Type B pancreatic cell (in vitro differentiated cells): ENCODE data around the gene BACH1. TPM values are rescaled to one million over a fixed set of nuclear protein-coding genes. Genes with fewer than 3 reads are reported as not detected.
A peak's percentile ranks its signal among the peaks of the same experiment; 100 is the strongest.

Experiments
- DNase-seq: peaks from one replicate; pipeline ENCODE4 v3.0.0; 2021; ENCODE audit warnings: mixed read lengths; ENCODE audit not compliant: unreplicated experiment; ENCODE audit errors: extremely low spot score
- H3K27ac Mint-ChIP-seq: 2 replicates; pipeline ENCODE4 v1.8.0; 2021; ENCODE audit warnings: mild to moderate bottlenecking, mixed read lengths
- H3K27me3 Mint-ChIP-seq: 2 replicates; pipeline ENCODE4 v1.8.0; 2021; ENCODE audit warnings: mixed read lengths
- H3K36me3 Mint-ChIP-seq: 2 replicates; pipeline ENCODE4 v1.8.0; 2021; ENCODE audit warnings: mixed read lengths
- H3K4me1 Mint-ChIP-seq: one replicate; pipeline ENCODE4 v1.8.0; 2021; ENCODE audit warnings: mixed read lengths; ENCODE audit not compliant: unreplicated experiment
- H3K4me3 Mint-ChIP-seq: 2 replicates; pipeline ENCODE4 v1.8.0; 2021; ENCODE audit warnings: mild to moderate bottlenecking, mixed read lengths
- H3K9me3 Mint-ChIP-seq: 2 replicates; pipeline ENCODE4 v1.8.0; 2021; ENCODE audit warnings: mixed read lengths
- total RNA-seq: library from RNA; stranded (reverse); gene quantifications from 2 replicates; pipeline ENCODE4 v1.2.1, GENCODE V29; 2021; ENCODE audit warnings: low replicate concordance
- TF ChIP-seq, protein P1 (sequence below): fragments of 200-600 bp; sonication (generic); conservative IDR thresholded peaks from 2 replicates; pipeline ENCODE4 v1.5.0; 2021; ENCODE audit warnings: antibody characterized with exemption, mild to moderate bottlenecking

The BACH1 gene
- total RNA-seq, 1 donor from 2014 or later: 90.5 TPM

DNA sequence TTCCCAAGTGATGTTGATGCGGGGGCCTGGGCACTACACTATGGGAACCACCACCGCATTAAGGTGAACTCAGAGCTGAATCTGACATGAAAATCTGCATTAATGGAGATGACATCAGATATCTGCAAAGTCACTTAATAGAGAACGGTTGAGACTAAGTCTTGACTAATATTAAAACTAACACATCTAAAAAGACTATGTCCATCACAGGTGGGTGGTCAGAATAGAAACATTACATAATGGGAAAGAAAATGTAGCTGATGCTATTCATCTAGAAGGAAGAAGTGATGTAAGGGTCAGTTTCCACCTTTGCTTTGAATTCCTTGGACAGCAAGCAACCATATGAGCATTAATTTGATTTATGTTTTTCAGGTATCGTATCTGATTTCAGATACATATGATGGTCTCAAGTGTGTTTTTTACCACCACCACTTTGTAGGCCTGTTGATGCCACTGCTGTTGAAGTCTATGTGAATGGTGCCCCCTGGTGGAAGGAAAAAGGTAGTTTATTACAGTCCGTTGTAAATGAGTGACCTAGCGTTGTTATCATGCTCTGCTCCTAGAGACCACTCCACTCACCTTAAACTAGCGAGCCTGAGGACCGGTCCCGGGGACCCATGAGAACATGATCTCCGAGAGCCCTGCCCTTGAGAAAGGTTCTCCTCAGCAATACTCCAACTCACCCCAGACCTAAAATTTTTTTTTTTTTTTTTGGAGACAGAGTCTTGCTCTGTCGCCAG, 73.5 kb downstream of the BACH1 start:
- H3K4me1 Mint-ChIP-seq: peaks cover 3% of the 10 kb centered on the region
- peaks cover 26% of the 10 kb centered on the region for H3K36me3 Mint-ChIP-seq
- H3K27ac Mint-ChIP-seq: no peak overlapping the region
- TF ChIP-seq, protein P1, sequence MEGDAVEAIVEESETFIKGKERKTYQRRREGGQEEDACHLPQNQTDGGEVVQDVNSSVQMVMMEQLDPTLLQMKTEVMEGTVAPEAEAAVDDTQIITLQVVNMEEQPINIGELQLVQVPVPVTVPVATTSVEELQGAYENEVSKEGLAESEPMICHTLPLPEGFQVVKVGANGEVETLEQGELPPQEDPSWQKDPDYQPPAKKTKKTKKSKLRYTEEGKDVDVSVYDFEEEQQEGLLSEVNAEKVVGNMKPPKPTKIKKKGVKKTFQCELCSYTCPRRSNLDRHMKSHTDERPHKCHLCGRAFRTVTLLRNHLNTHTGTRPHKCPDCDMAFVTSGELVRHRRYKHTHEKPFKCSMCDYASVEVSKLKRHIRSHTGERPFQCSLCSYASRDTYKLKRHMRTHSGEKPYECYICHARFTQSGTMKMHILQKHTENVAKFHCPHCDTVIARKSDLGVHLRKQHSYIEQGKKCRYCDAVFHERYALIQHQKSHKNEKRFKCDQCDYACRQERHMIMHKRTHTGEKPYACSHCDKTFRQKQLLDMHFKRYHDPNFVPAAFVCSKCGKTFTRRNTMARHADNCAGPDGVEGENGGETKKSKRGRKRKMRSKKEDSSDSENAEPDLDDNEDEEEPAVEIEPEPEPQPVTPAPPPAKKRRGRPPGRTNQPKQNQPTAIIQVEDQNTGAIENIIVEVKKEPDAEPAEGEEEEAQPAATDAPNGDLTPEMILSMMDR: peak; percentile 83
- H3K4me3 Mint-ChIP-seq: no peak overlapping the region
- no peaks in the 10 kb centered on the region for H3K9me3 Mint-ChIP-seq
- no peaks in the 10 kb centered on the region for H3K27me3 Mint-ChIP-seq
- DNase-seq: no peak

DNA sequence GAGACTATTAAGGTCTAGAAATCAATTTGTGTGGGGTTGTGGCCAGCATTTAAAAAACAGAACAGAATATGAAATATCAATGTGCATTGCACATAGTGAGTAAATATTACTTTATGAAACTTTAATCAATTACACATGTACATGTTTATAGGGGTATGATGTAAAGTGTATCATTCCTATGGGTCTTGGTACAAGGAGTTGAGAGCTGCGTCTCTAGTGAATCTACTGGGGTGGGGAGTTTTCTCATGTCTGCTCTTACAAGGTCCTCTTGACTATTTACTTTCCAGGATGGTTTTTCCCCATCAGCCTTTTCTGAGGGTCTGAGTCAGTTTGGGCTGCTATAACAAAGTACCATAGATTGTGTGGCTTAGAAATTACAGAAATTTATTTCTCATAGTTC, 75.8 kb downstream of the BACH1 start:
- TF ChIP-seq, protein P1: no peak
- no peak overlapping the region for H3K4me3 Mint-ChIP-seq
- H3K36me3 Mint-ChIP-seq: peaks cover 18% of the 10 kb centered on the region
- H3K9me3 Mint-ChIP-seq: peaks cover 4% of the 10 kb centered on the region
- H3K4me1 Mint-ChIP-seq: peaks cover 3% of the 10 kb centered on the region
- DNase-seq: no peak
- no peak overlapping the region for H3K27ac Mint-ChIP-seq
- no peaks in the 10 kb centered on the region for H3K27me3 Mint-ChIP-seq

DNA sequence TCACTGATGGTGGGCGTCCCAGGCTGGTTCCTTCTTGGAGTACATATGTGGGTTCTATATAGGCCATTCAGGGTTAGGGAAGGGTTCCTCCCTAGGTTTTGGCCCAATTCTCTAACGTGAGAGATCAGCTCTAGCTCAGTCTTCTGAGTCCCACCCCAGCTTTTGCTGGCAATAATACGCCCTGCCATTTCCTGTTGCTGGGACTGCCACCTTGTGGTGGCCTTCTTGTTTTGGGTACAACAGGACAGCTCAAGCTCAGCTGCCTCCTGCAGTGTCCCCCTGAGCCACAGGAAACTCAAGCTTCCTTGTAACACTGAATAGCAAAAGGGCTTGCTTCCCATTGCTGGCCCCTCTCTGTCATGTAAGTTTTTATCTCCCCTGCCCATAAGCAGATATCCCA, 77.8 kb downstream of the BACH1 start:
- H3K27ac Mint-ChIP-seq: no peak overlapping the region
- H3K4me3 Mint-ChIP-seq: no peak overlapping the region
- peaks cover 18% of the 10 kb centered on the region for H3K36me3 Mint-ChIP-seq
- peaks cover 6% of the 10 kb centered on the region for H3K4me1 Mint-ChIP-seq
- no peak for DNase-seq
- H3K27me3 Mint-ChIP-seq: no peaks in the 10 kb centered on the region
- TF ChIP-seq, protein P1: peak; percentile 55
- H3K9me3 Mint-ChIP-seq: peaks cover 4% of the 10 kb centered on the region

DNA sequence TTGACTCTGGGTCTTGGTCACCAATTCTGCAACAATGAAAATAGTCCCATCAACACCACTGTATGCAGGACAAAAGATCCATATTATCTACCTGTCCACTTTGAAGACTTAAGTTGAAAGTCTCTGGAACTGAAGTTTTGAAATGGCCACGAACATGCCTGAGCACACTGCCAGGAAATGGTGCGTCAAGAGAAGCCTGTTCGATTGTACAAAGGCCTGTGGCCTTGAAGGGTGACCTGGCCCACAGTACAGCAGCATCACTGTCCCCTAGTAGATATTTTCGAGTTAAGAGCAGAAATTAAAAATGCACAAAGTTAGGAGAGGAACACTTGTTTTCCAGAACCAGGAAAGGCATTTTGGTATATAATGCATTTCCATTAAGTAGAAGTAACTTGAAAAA, 78.5 kb downstream of the BACH1 start:
- TF ChIP-seq, protein P1: no peak
- Mint-ChIP-seq H3K36me3 (peaks cover 15% of the 10 kb centered on the region), H3K27ac (no peak overlapping the region), H3K9me3 (peaks cover 4% of the 10 kb centered on the region), H3K4me1 (peaks cover 13% of the 10 kb centered on the region), H3K4me3 (no peak overlapping the region), H3K27me3 (no peaks in the 10 kb centered on the region)
- no peak for DNase-seq

DNA sequence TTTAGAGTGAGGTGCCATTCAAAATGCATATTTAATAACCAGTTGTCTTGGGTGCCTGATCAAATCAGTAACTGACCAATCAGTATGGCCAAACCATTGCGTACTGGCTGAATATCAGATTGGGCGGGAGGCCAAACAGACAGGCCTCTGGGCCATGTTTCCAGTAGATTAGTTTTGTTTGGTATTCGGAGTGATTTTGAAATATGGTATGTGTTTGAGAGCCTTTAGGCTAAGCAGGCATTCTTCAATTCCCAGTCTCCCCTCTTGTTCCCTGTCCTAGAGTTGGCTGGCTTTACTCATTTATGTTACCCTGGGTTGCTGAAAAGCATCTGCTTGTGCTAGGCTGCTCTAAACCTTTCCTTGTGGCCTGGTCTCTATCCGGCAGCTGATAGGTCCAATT, 80.1 kb downstream of the BACH1 start:
- TF ChIP-seq, protein P1: no peak
- no peaks in the 10 kb centered on the region for H3K27me3 Mint-ChIP-seq
- peaks cover 4% of the 10 kb centered on the region for H3K36me3 Mint-ChIP-seq
- DNase-seq: no peak
- H3K27ac Mint-ChIP-seq: no peak overlapping the region
- H3K4me3 Mint-ChIP-seq: no peak overlapping the region
- peaks cover 4% of the 10 kb centered on the region for H3K9me3 Mint-ChIP-seq
- H3K4me1 Mint-ChIP-seq: peaks cover 10% of the 10 kb centered on the region
